Measurements from ENCODE around the gene LY86.
"Not testable (repeated sequence)": the region's sequence is repeated elsewhere in the genome, so short reads cannot be mapped to it uniquely, and the experiment has no call there.

The LY86 gene

DNA sequence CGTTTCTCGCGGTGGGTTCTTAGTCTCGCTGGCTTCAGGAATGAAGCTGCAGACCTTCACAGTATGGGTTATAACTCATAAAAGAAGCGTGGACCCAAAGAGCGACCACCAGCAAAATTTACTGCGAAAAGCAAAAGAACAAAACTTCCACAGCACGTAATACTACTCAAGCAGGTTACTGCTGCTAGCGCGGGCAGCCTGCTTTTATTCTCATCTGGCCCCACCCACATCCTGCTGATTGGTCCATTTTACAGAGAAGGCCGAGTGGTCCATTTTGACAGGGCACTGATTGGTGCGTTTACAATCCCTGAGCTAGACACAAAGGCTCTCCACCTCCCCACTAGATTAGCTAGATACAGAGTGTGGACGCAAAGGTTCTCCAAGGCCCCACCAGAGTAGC is 17.4 kb downstream of the LY86 start:
- POLR2A ChIA-PET = interaction anchor here (0.7 kb wide), 1 partner anchor 370 kb away, joined by 3 read pairs; no protein-coding TSS in a partner anchor
- TF ChIP-seq TARDBP (IDR thresholded peaks at IDR 0.05) (no peak), ZNF384 (IDR thresholded peaks at IDR 0.05) (no peak), ELF4 (IDR thresholded peaks at IDR 0.05) (no peak), CTBP1 (IDR thresholded peaks at IDR 0.05; ENCODE audit: borderline replicate concordance) (no peak), SP1 (IDR thresholded peaks at IDR 0.05) (no peak), LEF1 (IDR thresholded peaks at IDR 0.05; ENCODE audit: borderline replicate concordance) (no peak), FOXK2 (IDR thresholded peaks at IDR 0.05) (no peak), BHLHE40 (IDR thresholded peaks at IDR 0.05; ENCODE audit: borderline replicate concordance) (no peak)
- TF ChIP-seq, protein P1, sequence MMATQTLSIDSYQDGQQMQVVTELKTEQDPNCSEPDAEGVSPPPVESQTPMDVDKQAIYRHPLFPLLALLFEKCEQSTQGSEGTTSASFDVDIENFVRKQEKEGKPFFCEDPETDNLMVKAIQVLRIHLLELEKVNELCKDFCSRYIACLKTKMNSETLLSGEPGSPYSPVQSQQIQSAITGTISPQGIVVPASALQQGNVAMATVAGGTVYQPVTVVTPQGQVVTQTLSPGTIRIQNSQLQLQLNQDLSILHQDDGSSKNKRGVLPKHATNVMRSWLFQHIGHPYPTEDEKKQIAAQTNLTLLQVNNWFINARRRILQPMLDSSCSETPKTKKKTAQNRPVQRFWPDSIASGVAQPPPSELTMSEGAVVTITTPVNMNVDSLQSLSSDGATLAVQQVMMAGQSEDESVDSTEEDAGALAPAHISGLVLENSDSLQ (IDR thresholded peaks at IDR 0.05) = no peak
- CTCF ChIA-PET = no interaction called here
- DNase-seq (ENCODE audit: extremely low spot score) = no peak

DNA sequence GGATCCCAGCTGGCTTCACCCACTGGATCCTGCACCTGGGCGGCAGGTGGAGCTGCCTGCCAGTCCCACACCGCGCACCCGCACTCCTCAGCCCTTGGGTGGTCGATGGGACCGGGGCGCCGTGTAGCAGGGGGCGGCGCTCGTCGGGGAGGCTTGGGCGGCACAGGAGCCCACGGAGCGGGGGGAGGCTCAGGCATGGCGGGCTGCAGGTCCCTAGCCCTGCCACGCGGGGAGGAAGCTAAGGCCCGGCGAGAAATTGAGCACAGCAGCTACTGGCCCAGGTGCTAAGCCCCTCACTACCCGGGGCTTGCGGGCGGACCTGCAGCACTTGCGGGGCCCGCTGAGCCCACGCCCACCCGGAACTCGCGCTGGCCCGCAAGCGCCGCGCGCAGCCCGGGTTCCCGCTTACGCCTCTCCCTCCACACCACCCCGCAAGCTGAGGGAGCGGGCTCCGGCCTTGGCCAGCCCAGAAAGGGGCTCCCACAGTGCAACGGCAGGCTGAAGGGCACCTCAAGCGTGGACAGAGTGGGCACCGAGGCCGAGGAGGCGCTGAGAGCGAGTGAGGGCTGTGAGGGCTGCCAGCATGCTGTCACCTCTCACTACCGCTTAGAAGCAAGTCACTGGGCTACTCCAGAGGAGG is 18.0 kb downstream of the LY86 start:
- CTCF ChIA-PET; POLR2A ChIA-PET; DNase-seq (ENCODE audit: extremely low spot score): not testable (repeated sequence)

- no peak for DNase-seq (ENCODE audit: extremely low spot score)
- POLR2A ChIA-PET = no interaction called here
- TF ChIP-seq SP1 (IDR thresholded peaks at IDR 0.05) (no peak), ELF4 (IDR thresholded peaks at IDR 0.05) (no peak), TARDBP (IDR thresholded peaks at IDR 0.05) (no peak), NFRKB (IDR thresholded peaks at IDR 0.05) (no peak), L3MBTL2 (conservative IDR thresholded peaks at IDR 0.05) (no peak), HDGF (IDR thresholded peaks at IDR 0.05; ENCODE audit: borderline replicate concordance) (no peak), FOXA1 (IDR thresholded peaks at IDR 0.05) (no peak), FOXK2 (IDR thresholded peaks at IDR 0.05) (no peak), ZNF384 (IDR thresholded peaks at IDR 0.05) (no peak), CTBP1 (IDR thresholded peaks at IDR 0.05; ENCODE audit: borderline replicate concordance) (no peak)
- TF ChIP-seq, protein P1 (IDR thresholded peaks at IDR 0.05) = no peak
- CTCF ChIA-PET = no interaction called here
These were observed 20.9 kb downstream of the LY86 start for GRCh38 chr6:6609450-6609849.

- TF ChIP-seq SP1 (IDR thresholded peaks at IDR 0.05) (no peak), NFRKB (IDR thresholded peaks at IDR 0.05) (no peak), TARDBP (IDR thresholded peaks at IDR 0.05) (no peak), ELF4 (IDR thresholded peaks at IDR 0.05) (no peak), BHLHE40 (IDR thresholded peaks at IDR 0.05; ENCODE audit: borderline replicate concordance) (no peak), SUZ12 (IDR thresholded peaks at IDR 0.05) (no peak), CTBP1 (IDR thresholded peaks at IDR 0.05; ENCODE audit: borderline replicate concordance) (no peak), FOXA1 (IDR thresholded peaks at IDR 0.05) (no peak), ZNF384 (IDR thresholded peaks at IDR 0.05) (no peak), LEF1 (IDR thresholded peaks at IDR 0.05; ENCODE audit: borderline replicate concordance) (no peak), ARNT (IDR thresholded peaks at IDR 0.05) (no peak), FOXM1 (IDR thresholded peaks at IDR 0.05; ENCODE audit: borderline replicate concordance) (no peak), HDGF (IDR thresholded peaks at IDR 0.05; ENCODE audit: borderline replicate concordance) (no peak), L3MBTL2 (conservative IDR thresholded peaks at IDR 0.05) (no peak), FOXK2 (IDR thresholded peaks at IDR 0.05) (no peak)
- TF ChIP-seq, protein P1 (IDR thresholded peaks at IDR 0.05) = no peak
- POLR2A ChIA-PET = no interaction called here
- CTCF ChIA-PET = interaction anchor here (0.5 kb wide), 1 partner anchor 104 kb away, joined by 3 read pairs; no protein-coding TSS in a partner anchor
- no peak for DNase-seq (ENCODE audit: extremely low spot score)
These were observed 21.6 kb downstream of the LY86 start for GRCh38 chr6:6610031-6610591.

- no peak for DNase-seq (ENCODE audit: extremely low spot score)
- no peak for TF ChIP-seq ZNF384 (IDR thresholded peaks at IDR 0.05)
- TF ChIP-seq, protein P1 (IDR thresholded peaks at IDR 0.05) = no peak
- no peak for TF ChIP-seq BHLHE40 (IDR thresholded peaks at IDR 0.05; ENCODE audit: borderline replicate concordance)
- TF ChIP-seq TARDBP (IDR thresholded peaks at IDR 0.05) = no peak
- TF ChIP-seq HDGF (IDR thresholded peaks at IDR 0.05; ENCODE audit: borderline replicate concordance) = no peak
- TF ChIP-seq CTBP1 (IDR thresholded peaks at IDR 0.05; ENCODE audit: borderline replicate concordance) = no peak
- TF ChIP-seq L3MBTL2 (conservative IDR thresholded peaks at IDR 0.05) = no peak
- no peak for TF ChIP-seq ARNT (IDR thresholded peaks at IDR 0.05)
- no peak for TF ChIP-seq FOXA1 (IDR thresholded peaks at IDR 0.05)
- TF ChIP-seq NFRKB (IDR thresholded peaks at IDR 0.05) = no peak
- no peak for TF ChIP-seq LEF1 (IDR thresholded peaks at IDR 0.05; ENCODE audit: borderline replicate concordance)
- TF ChIP-seq FOXM1 (IDR thresholded peaks at IDR 0.05; ENCODE audit: borderline replicate concordance) = no peak
- no peak for TF ChIP-seq SP1 (IDR thresholded peaks at IDR 0.05)
- TF ChIP-seq FOXK2 (IDR thresholded peaks at IDR 0.05) = no peak
- TF ChIP-seq SUZ12 (IDR thresholded peaks at IDR 0.05) = no peak
- TF ChIP-seq ELF4 (IDR thresholded peaks at IDR 0.05) = no peak
- ChIA-PET POLR2A (no interaction called here), CTCF (no interaction called here)
These were observed 23.0 kb downstream of the LY86 start for GRCh38 chr6:6611486-6611885.

All from HEK293T (cell line).